HUES64 (cell line): ENCODE results near the gene KRTAP24-1.

Experiments
- H3K27ac ChIP-seq: 2 replicates; pipeline ENCODE4 v1.7.0; 2013; ENCODE audit warnings: low read depth, low read length, inconsistent platforms
- H3K27me3 ChIP-seq: 2 replicates; pipeline ENCODE4 v1.6.1; 2013; ENCODE audit warnings: mild to moderate bottlenecking, low read length; ENCODE audit not compliant: insufficient read depth
- H3K36me3 ChIP-seq: 2 replicates; pipeline ENCODE4 v1.6.1; 2013; ENCODE audit warnings: mild to moderate bottlenecking, low read length; ENCODE audit not compliant: insufficient read depth
- H3K4me1 ChIP-seq: 2 replicates; pipeline ENCODE4 v1.6.1; 2013; ENCODE audit warnings: mild to moderate bottlenecking, low read length, moderate library complexity; ENCODE audit not compliant: insufficient read depth
- H3K4me3 ChIP-seq: 2 replicates; pipeline ENCODE4 v1.5.1; 2013; ENCODE audit warnings: mild to moderate bottlenecking, low read length, moderate library complexity
- H3K9ac ChIP-seq: 2 replicates; pipeline ENCODE4 v1.6.1; 2013; ENCODE audit warnings: mild to moderate bottlenecking, low read depth, low read length
- H3K9me3 ChIP-seq: 2 replicates; pipeline ENCODE4 v1.6.1; 2013; ENCODE audit warnings: low read depth, low read length; ENCODE audit not compliant: insufficient read depth
- WGBS: fragments of 150-250, 120-280 bp; methylation state at CpG from one replicate; pipeline ENCODE4 v1.1.7; 2013; ENCODE audit warnings: missing lambda C conversion rate; 5-methylcytosine and 5-hydroxymethylcytosine counted together

KRTAP24-1 gene

DNA sequence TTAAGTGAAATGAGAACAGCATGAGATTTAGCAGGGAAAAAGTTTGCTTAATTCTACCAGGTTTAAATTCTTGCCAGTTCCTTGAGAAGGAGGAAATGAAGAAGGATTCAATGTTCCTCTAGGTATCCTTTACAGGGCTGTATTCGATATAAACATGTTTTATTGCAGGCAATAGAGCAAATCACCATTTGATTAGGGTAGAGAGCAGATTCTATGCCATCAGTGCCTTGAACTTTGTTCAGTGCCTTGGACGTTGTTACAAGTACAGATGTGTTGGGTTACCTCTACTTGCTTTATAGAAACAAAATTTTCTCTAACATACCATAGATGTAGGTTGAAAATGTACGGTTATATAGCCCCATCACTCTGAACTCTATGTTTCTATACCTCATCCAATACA, 48.7 kb downstream of the KRTAP24-1 start:
- no peak overlapping the region for H3K27ac ChIP-seq
- 87% methylated on average over 1 of the region's 3 CpGs for WGBS

DNA sequence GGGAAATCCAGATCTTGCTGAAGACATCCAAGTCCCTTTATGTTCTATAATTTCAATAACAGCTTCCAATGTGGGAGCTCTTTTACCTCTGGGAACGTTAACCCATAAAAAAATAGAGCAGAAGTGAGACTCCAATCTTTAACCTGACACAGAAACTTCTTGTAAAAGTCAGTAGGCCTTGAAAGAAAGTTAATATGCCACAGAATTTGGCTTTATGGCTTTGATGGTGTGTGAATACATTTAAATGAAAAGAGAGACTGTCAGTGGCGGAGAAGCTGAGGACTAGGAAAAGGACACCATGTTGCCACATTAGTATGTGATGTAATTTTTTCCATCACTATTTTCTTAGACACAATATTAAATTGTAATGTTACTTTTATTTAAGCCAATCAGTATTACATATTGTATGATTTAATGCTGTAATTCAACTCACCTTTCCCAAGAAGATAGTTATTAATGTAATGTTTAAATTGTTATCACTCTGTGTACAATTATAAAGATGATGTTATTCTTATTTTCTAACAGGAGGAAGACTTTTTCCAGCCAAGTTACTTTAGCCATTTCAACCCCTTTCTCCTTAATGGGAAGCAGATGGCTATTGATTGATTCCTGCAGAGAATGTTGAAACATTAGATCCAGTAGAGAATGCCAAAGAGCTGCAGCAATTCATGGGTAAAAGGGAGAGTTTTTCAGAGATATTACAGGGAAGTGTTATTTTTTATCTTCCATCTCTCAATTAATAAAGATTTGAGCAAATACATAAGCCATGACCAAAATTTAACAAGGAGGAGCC, 49.3 kb downstream of the KRTAP24-1 start:
- 81% methylated on average over 2 of the region's 2 CpGs for WGBS
- H3K4me3 ChIP-seq = no peak overlapping the region
- H3K36me3 ChIP-seq = no peaks in the 10 kb centered on the region
- no peaks in the 10 kb centered on the region for H3K9me3 ChIP-seq
- H3K9ac ChIP-seq = no peak overlapping the region
- H3K27ac ChIP-seq = no peak overlapping the region
- no peaks in the 10 kb centered on the region for H3K27me3 ChIP-seq
- no peaks in the 10 kb centered on the region for H3K4me1 ChIP-seq

More for the DNA sequence above, 48.7 kb downstream of the KRTAP24-1 start:
- no peaks in the 10 kb centered on the region for H3K27me3 ChIP-seq
- no peak overlapping the region for H3K4me3 ChIP-seq
- H3K9ac ChIP-seq = no peak overlapping the region
- no peaks in the 10 kb centered on the region for H3K9me3 ChIP-seq
- no peaks in the 10 kb centered on the region for H3K36me3 ChIP-seq
- no peaks in the 10 kb centered on the region for H3K4me1 ChIP-seq

DNA sequence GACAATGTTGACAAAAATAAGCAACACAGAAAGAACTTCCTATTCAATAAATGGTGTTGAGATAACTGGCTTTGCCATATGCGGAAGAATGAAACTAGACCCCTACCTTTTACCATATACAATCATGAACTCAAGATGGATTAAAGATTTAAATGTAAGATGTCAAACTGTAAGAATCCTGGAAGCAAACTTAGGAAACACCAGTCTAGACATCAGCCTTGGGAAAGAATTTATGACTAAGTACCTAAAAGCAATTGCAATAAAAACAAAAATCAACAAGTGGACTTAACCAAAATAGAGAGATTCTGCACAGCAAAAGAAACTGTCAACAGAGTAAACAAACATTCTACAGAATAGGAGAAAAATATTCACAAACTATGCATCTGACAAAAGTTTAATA, 50.7 kb downstream of the KRTAP24-1 start:
- Histone ChIP-seq H3K9ac (no peak overlapping the region), H3K9me3 (no peaks in the 10 kb centered on the region), H3K4me3 (no peak overlapping the region), H3K36me3 (no peaks in the 10 kb centered on the region), H3K27me3 (no peaks in the 10 kb centered on the region), H3K27ac (no peak overlapping the region), H3K4me1 (no peaks in the 10 kb centered on the region)
- WGBS = no CpG with 5 or more reads among the region's 1 CpG
